Nephron progenitor cell (in vitro differentiated cells): Measurements from ENCODE around the gene HSBP1L1.

Experiments used
- DNase-seq: peaks from one replicate; pipeline ENCODE4 v3.0.0; 2021
- H3K27ac Mint-ChIP-seq: 2 replicates; pipeline ENCODE4 v1.8.0; 2021; ENCODE audit warnings: mild to moderate bottlenecking, moderate library complexity, mixed read lengths
- H3K27me3 Mint-ChIP-seq: 2 replicates; pipeline ENCODE4 v1.8.0; 2021; ENCODE audit warnings: mild to moderate bottlenecking, low read depth, mixed read lengths; ENCODE audit not compliant: poor library complexity
- H3K36me3 Mint-ChIP-seq: 2 replicates; pipeline ENCODE4 v1.8.0; 2021; ENCODE audit warnings: low read depth, mixed read lengths
- H3K4me1 Mint-ChIP-seq: 2 replicates; pipeline ENCODE4 v1.8.0; 2021; ENCODE audit warnings: mixed read lengths
- H3K4me3 Mint-ChIP-seq: 2 replicates; pipeline ENCODE4 v1.8.0; 2021; ENCODE audit warnings: mild to moderate bottlenecking, moderate library complexity, mixed read lengths
- H3K9me3 Mint-ChIP-seq: 2 replicates; pipeline ENCODE4 v1.8.0; 2021; ENCODE audit warnings: mild to moderate bottlenecking, moderate library complexity, mixed read lengths
- TF ChIP-seq, protein P1 (sequence below): fragments of 200-600 bp; sonication (generic); IDR thresholded peaks from 2 replicates; pipeline ENCODE4 v1.5.0; 2021; ENCODE audit warnings: antibody characterized with exemption

Gene HSBP1L1

DNA sequence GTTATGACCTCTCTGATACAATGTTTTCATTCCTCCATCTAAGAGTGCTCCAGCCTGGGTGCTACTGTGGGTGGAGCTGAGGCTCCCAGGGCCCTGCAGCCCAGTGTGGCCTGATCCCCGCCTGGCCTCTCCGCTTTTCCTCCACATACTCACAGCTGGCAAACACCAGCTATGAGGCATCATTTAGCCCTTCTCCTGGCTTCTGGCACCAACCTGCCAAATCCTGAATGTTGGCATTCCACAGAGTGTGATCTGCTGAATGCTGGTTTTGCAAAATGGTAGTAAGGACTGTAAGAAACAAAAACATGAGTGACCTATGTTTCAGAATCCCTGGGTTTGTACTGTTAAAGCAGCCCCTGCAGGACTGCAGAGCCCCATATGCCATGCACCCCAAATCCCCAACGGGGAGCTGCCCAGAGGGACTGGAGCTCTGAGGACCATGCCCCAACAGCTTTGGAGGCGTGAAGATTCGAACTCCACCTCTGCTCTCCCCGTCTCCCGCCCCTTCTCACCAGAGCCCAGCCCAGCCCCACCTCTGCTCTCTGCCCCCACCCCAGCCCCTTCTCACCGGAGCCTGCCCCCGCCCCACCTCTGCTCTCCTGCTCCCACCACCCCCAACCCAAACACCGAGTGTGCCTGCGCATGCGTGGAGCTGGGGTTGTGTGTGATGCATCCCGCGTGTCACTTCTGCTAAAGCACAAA lies 17.2 kb upstream of the HSBP1L1 start:
- no peak for DNase-seq
- Mint-ChIP-seq H3K27ac (no peak overlapping the region), H3K36me3 (peaks cover 13% of the 10 kb centered on the region), H3K4me3 (no peak overlapping the region), H3K27me3 (peaks cover 17% of the 10 kb centered on the region), H3K4me1 (peaks cover 55% of the 10 kb centered on the region), H3K9me3 (no peaks in the 10 kb centered on the region)
- TF ChIP-seq, protein P1, sequence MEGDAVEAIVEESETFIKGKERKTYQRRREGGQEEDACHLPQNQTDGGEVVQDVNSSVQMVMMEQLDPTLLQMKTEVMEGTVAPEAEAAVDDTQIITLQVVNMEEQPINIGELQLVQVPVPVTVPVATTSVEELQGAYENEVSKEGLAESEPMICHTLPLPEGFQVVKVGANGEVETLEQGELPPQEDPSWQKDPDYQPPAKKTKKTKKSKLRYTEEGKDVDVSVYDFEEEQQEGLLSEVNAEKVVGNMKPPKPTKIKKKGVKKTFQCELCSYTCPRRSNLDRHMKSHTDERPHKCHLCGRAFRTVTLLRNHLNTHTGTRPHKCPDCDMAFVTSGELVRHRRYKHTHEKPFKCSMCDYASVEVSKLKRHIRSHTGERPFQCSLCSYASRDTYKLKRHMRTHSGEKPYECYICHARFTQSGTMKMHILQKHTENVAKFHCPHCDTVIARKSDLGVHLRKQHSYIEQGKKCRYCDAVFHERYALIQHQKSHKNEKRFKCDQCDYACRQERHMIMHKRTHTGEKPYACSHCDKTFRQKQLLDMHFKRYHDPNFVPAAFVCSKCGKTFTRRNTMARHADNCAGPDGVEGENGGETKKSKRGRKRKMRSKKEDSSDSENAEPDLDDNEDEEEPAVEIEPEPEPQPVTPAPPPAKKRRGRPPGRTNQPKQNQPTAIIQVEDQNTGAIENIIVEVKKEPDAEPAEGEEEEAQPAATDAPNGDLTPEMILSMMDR, result no peak

DNA sequence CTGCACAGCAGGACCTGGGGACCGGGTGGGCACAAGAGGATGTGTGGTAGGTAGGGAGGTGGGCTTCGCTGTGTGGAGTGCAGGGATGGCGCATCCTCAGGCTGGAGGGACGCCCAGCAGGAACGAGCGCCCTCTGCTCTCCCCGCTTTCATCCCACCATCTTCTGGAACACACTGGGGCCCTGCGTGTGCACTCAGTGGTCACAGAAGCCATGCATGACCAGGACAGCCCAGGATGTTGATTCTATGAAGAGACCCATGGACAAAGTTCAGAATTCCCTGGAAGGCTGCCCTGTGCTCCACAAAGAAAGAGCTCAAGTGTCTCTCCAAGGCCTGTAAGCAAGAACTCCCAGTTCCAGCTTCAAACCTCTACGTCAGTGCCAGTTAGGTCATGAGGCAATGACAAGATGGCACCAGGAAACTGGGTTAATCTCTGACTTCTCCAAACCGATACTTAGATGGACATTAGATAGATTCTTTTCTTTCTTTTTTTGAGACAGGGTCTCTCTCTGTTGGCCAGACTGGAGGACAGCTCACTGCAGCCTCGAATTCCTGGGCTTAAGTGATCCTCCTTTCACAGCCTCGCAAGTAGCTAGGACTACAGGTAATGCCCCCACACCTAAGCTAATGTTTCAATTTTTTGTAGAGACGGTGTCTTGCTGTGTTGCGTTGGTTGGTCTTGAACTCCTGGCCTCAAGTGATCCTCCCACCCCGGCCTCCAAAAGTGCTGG lies 16.4 kb upstream of the HSBP1L1 start:
- Mint-ChIP-seq H3K27me3 (peaks cover 26% of the 10 kb centered on the region), H3K9me3 (no peaks in the 10 kb centered on the region), H3K4me3 (no peak overlapping the region), H3K36me3 (peaks cover 10% of the 10 kb centered on the region), H3K4me1 (peaks cover 55% of the 10 kb centered on the region), H3K27ac (no peak overlapping the region)
- DNase-seq, result no peak
- TF ChIP-seq, protein P1, result no peak

DNA sequence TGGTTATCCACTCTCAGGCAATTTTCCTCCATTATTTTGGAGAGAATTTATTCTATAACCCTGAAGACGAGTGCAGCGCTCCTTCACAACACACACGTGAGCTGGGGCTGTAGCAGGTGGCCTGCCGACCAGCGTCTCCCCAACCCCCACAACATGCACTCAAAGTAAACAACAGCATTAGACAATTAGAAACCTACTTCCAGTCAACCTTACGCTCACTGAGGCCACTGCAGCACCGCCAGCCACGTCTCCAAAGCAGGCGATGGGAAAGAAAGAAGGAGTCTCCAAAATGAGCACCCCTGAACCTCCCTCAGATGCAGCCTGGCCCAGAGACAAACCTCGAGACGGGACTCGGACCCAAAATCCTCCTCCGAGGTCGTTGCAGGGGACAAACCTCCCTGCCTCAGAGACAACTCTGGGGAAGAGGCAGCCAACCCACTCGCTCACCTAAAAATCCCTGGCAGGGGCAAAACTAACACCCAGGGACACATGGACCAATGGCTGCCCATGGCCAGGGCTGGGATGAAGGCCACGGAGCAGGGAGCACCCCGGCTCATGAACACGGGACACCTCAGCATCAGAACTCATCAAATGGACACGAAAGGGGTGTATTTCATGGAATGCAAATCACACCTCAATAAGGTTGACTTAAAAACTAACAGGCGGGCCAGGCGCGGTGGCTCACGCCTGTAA lies 15.6 kb upstream of the HSBP1L1 start:
- Mint-ChIP-seq H3K4me1 (peaks cover 57% of the 10 kb centered on the region), H3K4me3 (peak overlapping the region; percentile 83), H3K27ac (no peak overlapping the region), H3K27me3 (peaks cover 34% of the 10 kb centered on the region), H3K36me3 (peaks cover 10% of the 10 kb centered on the region), H3K9me3 (no peaks in the 10 kb centered on the region)
- TF ChIP-seq, protein P1, result no peak
- DNase-seq, result no peak

DNA sequence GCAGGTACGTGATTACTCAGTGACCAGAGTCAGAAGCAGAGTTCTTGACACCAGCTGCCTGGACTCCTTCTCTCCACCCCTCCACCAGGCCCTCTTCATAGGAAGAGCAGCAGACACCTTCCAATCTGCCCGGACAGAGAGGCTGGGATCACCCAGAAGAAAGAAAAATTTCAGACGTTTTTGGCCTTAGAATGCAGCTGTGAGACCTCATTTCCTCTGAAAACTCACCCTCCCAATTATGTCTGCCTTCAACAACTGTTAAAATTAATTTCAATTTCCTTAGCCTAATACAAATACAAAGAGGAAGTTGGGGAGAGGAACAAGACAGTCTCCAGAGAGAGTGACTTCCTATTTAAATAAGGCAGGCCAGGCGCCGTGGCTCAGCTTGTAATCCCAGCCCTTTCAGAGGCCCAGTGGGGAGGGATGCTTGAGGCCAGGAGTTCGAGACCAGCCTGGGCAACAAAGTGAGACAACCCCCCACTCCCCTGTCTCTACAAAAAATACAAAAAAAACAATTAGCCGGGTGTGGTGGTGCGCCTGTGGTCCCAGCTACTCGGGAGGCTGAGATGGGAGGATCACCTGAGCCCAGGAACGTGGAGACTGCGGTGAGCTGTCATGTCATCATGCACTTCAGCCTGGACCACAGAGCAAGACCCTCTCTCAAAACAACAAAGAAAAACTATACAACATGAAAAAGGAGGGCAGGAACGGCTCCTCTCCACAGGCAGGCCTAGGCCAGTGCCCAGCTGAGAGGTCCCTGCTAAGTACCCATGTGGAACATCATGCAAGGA lies 14.6 kb upstream of the HSBP1L1 start:
- Mint-ChIP-seq H3K4me1 (peaks cover 57% of the 10 kb centered on the region), H3K27me3 (peaks cover 43% of the 10 kb centered on the region), H3K27ac (no peak overlapping the region), H3K4me3 (peak overlapping the region; percentile 83), H3K9me3 (no peaks in the 10 kb centered on the region), H3K36me3 (peaks cover 10% of the 10 kb centered on the region)
- TF ChIP-seq, protein P1, result no peak
- DNase-seq, result no peak

DNA sequence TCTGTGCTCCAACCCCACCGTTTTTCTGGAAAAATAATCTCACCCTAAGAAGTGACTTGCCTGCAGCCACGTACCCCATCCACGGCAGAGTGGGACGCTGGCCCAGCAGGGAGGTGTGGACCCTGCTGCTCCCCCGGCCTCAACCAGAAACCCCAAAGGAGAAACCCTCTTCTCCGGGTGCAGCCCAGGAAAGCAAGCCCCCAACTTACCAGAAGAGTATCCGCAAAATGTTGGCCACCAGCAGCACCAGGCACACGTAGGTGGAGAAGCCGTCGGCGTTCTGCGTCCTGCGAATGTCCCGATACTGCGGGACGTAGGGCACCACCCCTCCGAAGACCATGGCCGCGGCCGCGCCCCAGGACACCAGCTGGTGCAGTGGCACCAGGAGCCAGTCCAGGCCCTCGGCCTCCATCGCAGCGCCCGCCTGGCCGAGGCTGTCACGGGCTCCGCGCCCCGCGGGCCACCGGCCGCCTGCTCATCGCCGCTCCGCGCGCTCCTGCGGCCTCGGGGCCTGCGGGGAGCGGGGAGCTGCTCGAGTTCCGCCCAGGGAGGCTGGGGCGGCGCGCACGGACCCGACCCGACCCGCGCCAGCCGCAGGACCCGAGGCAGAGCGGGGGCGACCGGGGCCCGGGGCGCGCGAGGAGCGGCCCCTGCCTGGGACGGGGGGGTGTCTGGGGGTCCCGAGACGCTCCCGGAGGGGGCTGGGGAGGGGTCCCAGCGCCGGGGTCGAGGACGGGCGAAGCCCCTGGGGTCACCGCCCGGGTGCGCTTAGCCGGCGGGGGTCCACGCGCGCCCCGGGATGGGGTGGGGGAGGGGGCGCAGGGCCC lies 13.7 kb upstream of the HSBP1L1 start:
- peak overlapping the region; percentile 83 for H3K4me3 Mint-ChIP-seq
- no peaks in the 10 kb centered on the region for H3K9me3 Mint-ChIP-seq
- H3K27ac Mint-ChIP-seq, result no peak overlapping the region
- TF ChIP-seq, protein P1, result no peak
- H3K36me3 Mint-ChIP-seq, result peaks cover 10% of the 10 kb centered on the region
- peaks cover 45% of the 10 kb centered on the region for H3K27me3 Mint-ChIP-seq
- peaks cover 53% of the 10 kb centered on the region for H3K4me1 Mint-ChIP-seq
- DNase-seq, result peak; percentile 56
